NCI-H2029 (cell line): Measurements from ENCODE around the gene H6PD.

Experiments
- DNase-seq: peaks from one replicate; lab custom pipeline; 2025; lab: John Stamatoyannopoulos, UW

Gene H6PD

GRCh38 chr1:9207715-9208114 is 26.9 kb upstream of the H6PD start:
- DNase-seq = no peak

- DNase-seq = no peak
Measured at GRCh38 chr1:9211291-9211811, 23.2 kb upstream of the H6PD start.

GRCh38 chr1:9212735-9213134 is 21.8 kb upstream of the H6PD start:
- no peak for DNase-seq

GRCh38 chr1:9213956-9214355 is 20.6 kb upstream of the H6PD start:
- DNase-seq = no peak

- DNase-seq = no peak
Measured at GRCh38 chr1:9218917-9219316, 15.7 kb upstream of the H6PD start.

- no peak for DNase-seq
Measured at GRCh38 chr1:9222846-9223625, 11.5 kb upstream of the H6PD start.

GRCh38 chr1:9224664-9225410 is 9.7 kb upstream of the H6PD start:
- DNase-seq = no peak

GRCh38 chr1:9225411-9225785 is 9.2 kb upstream of the H6PD start:
- no peak for DNase-seq

- no peak for DNase-seq
Measured at GRCh38 chr1:9228609-9229008, 6.0 kb upstream of the H6PD start.

- DNase-seq = no peak
Measured at GRCh38 chr1:9229549-9229948, 5.0 kb upstream of the H6PD start.

- no peak for DNase-seq
Measured at GRCh38 chr1:9230869-9231533, 3.6 kb upstream of the H6PD start.

GRCh38 chr1:9231648-9232332 is 2.8 kb upstream of the H6PD start:
- DNase-seq = no peak

- DNase-seq = no peak
Measured at GRCh38 chr1:9233241-9233941, 1.2 kb upstream of the H6PD start.

GRCh38 chr1:9233942-9234222 is 692 bp upstream of the H6PD start:
- DNase-seq = no peak

- DNase-seq = no peak
Measured at GRCh38 chr1:9235096-9235459, 504 bp downstream of the H6PD start.

- no peak for DNase-seq
Measured at GRCh38 chr1:9235560-9235959, 986 bp downstream of the H6PD start.

GRCh38 chr1:9238134-9238533 is 3.6 kb downstream of the H6PD start:
- DNase-seq = no peak

- DNase-seq = no peak
Measured at GRCh38 chr1:9238550-9238949, 4.0 kb downstream of the H6PD start.

- no peak for DNase-seq
Measured at GRCh38 chr1:9239622-9240401, 5.2 kb downstream of the H6PD start.

- no peak for DNase-seq
Measured at GRCh38 chr1:9240914-9241820, 6.6 kb downstream of the H6PD start.
